ENCODE measurements around the gene TXNDC5.

The TXNDC5 gene

GRCh38 chr6:7848229-7848628 lies 62.4 kb downstream of the TXNDC5 start:
- no peak for DNase-seq

- DNase-seq, result no peak
These were observed 63.4 kb downstream of the TXNDC5 start for GRCh38 chr6:7846966-7847818.

- DNase-seq, result no peak
These were observed 68.7 kb downstream of the TXNDC5 start for GRCh38 chr6:7841781-7842468.

- no peak for DNase-seq
These were observed 74.1 kb downstream of the TXNDC5 start for GRCh38 chr6:7836371-7837026.

- no peak for DNase-seq
These were observed 76.9 kb downstream of the TXNDC5 start for GRCh38 chr6:7833751-7834070.

- DNase-seq, result no peak
These were observed 77.5 kb downstream of the TXNDC5 start for GRCh38 chr6:7832904-7833750.
